ENCODE results near the gene DPYD.

DPYD gene

DNA sequence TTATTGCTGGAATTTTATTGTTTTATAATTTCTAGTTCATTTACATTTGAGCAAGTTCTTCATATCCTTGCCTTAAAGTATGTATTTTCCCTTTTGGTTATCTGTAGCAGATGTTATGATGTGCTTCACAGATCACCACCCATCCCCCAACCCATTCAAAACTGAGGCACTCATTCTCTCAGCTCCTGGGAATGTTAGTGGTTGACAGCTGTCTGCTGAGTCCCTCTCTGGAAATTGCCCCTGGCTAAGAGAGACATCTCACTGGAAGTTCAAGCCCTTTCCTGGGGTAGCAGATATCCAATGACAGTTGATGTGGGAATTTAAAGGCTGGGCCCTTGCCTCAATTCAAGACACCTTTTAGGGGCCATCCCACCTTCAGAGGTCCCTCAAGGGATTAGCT is 4.3 kb upstream of the DPYD start:
- no peaks in the 10 kb centered on the region for H3K36me3 ChIP-seq (ENCODE audit: control insufficient read depth, insufficient read depth, low read length)
- H3K4me3 ChIP-seq (ENCODE audit: low read depth, low read length) = no peak overlapping the region
- no peaks in the 10 kb centered on the region for H3K4me1 ChIP-seq (ENCODE audit: control insufficient read depth, insufficient read depth, low read length)
- peaks cover 10% of the 10 kb centered on the region for H3K27me3 ChIP-seq (ENCODE audit: control insufficient read depth, insufficient read depth, low read length)
- no peaks in the 10 kb centered on the region for H3K9me3 ChIP-seq (ENCODE audit: control insufficient read depth, insufficient read depth, low read length)
- H3K9ac ChIP-seq (ENCODE audit: low read depth, low read length) = no peak overlapping the region

DNA sequence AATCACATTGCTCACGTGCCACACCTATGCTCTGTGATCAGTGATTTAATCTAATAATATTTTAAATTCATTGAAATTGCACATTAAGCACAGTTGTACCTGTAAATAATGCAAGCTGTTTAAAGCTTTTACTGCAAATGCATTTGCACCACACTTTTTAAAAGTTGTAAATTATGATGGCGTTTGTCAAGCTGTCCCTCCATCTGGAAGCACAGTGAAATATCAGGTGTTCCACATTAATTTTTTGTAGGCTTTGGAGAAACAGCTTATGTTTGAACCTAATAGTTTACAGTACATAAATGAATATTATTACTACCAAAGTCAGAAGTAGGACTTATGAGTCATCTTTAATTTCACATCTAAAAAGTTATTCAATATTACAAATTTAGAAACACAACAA is 3.0 kb upstream of the DPYD start:
- H3K4me3 ChIP-seq (ENCODE audit: low read depth, low read length) = no peak overlapping the region
- no peaks in the 10 kb centered on the region for H3K36me3 ChIP-seq (ENCODE audit: control insufficient read depth, insufficient read depth, low read length)
- H3K27me3 ChIP-seq (ENCODE audit: control insufficient read depth, insufficient read depth, low read length) = peaks cover 24% of the 10 kb centered on the region
- no peak overlapping the region for H3K9ac ChIP-seq (ENCODE audit: low read depth, low read length)
- H3K4me1 ChIP-seq (ENCODE audit: control insufficient read depth, insufficient read depth, low read length) = peaks cover 3% of the 10 kb centered on the region
- H3K9me3 ChIP-seq (ENCODE audit: control insufficient read depth, insufficient read depth, low read length) = no peaks in the 10 kb centered on the region

DNA sequence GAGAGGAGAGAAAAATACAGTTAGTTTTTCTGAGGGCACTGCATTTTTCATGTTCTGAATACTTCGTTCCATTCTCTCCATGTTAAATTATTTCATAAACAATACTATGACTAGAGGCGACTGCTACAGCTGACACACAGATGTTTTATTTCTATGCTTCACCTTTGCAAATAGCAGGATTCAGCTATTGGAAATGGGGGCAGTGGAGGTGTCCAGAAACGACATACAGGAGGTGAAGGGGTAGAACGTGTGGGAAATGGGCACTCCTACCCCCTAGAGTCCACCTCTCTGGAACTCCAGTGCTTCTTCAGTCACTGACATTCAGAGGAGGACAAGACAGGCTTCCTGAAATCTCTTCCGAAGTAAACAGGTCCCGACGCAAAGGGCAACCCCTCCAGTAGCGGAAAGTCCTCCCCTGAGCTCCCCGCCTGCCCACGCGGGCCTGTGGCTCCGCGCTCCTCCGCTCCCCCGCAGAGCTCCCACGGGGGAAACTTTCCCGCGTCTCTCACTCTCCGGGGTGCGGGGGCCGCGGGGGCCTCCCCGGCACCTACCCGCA is 480 bp downstream of the DPYD start:
- Histone ChIP-seq H3K4me1 (ENCODE audit: control insufficient read depth, insufficient read depth, low read length) (peaks cover 3% of the 10 kb centered on the region), H3K9ac (ENCODE audit: low read depth, low read length) (no peak overlapping the region), H3K36me3 (ENCODE audit: control insufficient read depth, insufficient read depth, low read length) (no peaks in the 10 kb centered on the region), H3K4me3 (ENCODE audit: low read depth, low read length) (peak overlapping the region; percentile 88), H3K27me3 (ENCODE audit: control insufficient read depth, insufficient read depth, low read length) (peaks cover 34% of the 10 kb centered on the region), H3K9me3 (ENCODE audit: control insufficient read depth, insufficient read depth, low read length) (no peaks in the 10 kb centered on the region)

DNA sequence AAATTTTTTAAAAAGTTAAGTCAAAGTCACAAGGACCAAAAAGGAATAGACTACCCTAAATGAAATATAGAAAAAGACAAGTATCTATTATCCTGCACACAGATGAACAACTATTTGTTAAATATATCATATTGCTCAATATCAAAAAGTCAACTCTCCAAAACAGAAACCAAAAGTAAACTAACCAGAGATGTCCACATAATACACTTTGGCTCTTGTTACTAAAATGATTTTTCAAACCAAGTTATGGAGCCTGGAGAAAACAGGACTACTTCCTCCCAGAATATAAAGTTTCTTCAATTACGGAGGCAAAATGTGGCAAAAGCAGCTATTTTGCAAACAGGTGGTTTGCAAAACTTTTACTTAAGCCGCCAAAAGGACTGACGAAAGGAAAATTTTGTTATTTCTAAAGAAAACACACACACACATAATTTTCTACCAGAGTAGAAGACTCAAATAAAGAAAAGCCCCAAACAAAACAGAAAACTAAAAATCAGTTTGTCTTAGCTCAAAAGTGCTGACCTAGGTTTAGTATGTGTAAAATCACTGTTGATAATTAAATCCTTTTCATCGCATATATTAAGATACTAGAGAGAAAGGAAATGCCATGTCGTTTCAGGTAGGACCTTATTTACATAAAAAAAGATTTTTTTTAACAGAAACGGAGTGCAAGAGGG is 1.1 kb downstream of the DPYD start:
- Histone ChIP-seq H3K9ac (ENCODE audit: low read depth, low read length) (no peak overlapping the region), H3K4me1 (ENCODE audit: control insufficient read depth, insufficient read depth, low read length) (peaks cover 3% of the 10 kb centered on the region), H3K4me3 (ENCODE audit: low read depth, low read length) (peak overlapping the region; percentile 88), H3K36me3 (ENCODE audit: control insufficient read depth, insufficient read depth, low read length) (no peaks in the 10 kb centered on the region), H3K9me3 (ENCODE audit: control insufficient read depth, insufficient read depth, low read length) (no peaks in the 10 kb centered on the region), H3K27me3 (ENCODE audit: control insufficient read depth, insufficient read depth, low read length) (peaks cover 34% of the 10 kb centered on the region)

DNA sequence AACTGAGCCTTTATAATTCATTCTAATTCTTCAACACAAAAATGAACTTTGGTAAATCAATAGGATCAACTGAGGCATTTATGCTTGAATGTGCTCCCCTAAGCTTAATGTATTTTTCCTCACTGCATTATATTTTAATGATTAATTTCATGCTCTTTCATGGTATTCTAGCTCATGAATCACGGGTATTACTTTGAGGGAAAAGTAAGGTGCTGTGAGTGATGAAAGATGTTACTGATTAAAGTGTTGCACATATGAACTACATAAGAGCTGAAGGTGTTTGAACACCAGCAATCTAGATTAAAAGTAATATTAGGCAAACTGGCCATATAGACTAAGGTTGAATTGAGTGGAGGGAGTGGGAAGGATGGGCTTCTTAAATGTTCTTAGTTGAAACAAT is 1.9 kb downstream of the DPYD start:
- Histone ChIP-seq H3K9ac (ENCODE audit: low read depth, low read length) (no peak overlapping the region), H3K27me3 (ENCODE audit: control insufficient read depth, insufficient read depth, low read length) (peaks cover 34% of the 10 kb centered on the region), H3K4me1 (ENCODE audit: control insufficient read depth, insufficient read depth, low read length) (peaks cover 3% of the 10 kb centered on the region), H3K4me3 (ENCODE audit: low read depth, low read length) (no peak overlapping the region), H3K36me3 (ENCODE audit: control insufficient read depth, insufficient read depth, low read length) (no peaks in the 10 kb centered on the region), H3K9me3 (ENCODE audit: control insufficient read depth, insufficient read depth, low read length) (no peaks in the 10 kb centered on the region)

DNA sequence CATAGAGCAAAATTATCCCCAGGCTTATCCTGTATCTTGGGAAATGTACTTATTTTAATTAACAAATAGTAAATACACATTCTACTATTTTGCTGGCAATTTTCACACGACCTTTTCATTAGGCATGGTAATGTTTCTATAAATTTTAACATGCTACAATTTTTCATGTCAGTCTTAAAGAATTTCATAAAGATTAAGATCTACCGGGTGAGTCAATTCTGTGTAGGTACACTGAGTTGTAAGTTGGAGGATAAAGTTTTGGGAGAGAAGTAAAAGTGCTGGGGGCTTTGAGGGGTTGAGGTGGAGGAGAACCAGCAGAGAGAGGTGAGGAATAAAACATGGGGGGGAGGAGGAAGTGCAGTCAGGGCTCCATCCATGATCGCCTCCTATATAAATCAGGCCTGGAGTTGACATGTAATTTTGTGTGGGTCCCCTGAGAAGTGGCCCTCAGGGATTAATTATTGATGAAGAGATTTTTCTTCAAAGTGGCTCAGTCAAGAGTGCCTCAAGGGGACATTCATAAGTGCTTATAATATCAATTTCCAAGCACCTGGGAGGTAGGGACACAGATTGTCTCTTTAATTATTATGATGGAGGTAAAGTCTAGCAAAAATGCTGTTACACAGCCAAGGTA is 7.2 kb downstream of the DPYD start:
- H3K36me3 ChIP-seq (ENCODE audit: control insufficient read depth, insufficient read depth, low read length) = no peaks in the 10 kb centered on the region
- no peaks in the 10 kb centered on the region for H3K9me3 ChIP-seq (ENCODE audit: control insufficient read depth, insufficient read depth, low read length)
- H3K4me1 ChIP-seq (ENCODE audit: control insufficient read depth, insufficient read depth, low read length) = no peaks in the 10 kb centered on the region
- peaks cover 8% of the 10 kb centered on the region for H3K27me3 ChIP-seq (ENCODE audit: control insufficient read depth, insufficient read depth, low read length)
- no peak overlapping the region for H3K4me3 ChIP-seq (ENCODE audit: low read depth, low read length)
- no peak overlapping the region for H3K9ac ChIP-seq (ENCODE audit: low read depth, low read length)

DNA sequence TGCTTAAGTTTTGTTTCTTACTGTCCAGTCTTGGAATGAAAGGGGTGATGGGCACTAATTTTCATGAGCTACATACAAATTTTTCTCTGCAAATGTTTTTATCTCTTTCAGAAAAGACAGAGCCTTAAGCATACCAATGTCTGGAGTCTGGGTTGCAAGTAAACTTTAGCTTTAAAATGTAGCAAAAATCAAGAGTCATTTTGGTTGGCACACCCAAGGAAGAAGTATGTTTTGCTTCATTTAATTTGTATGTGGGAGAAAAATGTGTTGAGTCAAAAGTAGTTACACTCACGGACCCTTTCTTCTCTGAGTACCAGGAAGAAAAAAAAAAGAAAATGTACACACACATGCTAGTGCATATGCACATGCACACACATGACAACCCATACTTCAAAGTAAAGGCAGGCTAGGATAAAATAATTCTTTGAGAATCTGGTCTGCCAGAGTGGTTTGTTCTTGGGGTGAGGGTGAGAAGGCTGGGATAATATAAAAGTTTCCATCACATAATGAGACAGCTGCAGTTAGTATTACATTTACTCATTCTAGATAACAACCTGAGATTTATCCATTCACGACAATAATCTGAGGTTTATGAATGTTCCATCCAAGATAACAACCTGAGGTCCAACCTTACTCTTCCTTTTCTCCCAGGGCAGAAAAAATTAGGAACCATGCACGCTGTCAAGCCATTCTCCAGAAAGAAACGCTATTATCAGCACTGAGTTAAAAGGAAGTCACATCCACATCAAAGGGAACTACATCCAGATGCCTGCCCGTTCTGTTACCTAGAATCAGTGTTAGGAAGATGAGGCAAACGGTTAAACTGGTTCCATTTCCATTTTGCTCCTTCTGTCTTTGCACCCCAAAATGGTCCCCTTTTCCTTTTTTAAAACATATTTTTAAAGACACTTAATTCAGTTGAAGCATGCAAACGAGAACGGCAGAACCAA is 9.3 kb downstream of the DPYD start:
- no peaks in the 10 kb centered on the region for H3K4me1 ChIP-seq (ENCODE audit: control insufficient read depth, insufficient read depth, low read length)
- H3K4me3 ChIP-seq (ENCODE audit: low read depth, low read length) = no peak overlapping the region
- H3K9me3 ChIP-seq (ENCODE audit: control insufficient read depth, insufficient read depth, low read length) = no peaks in the 10 kb centered on the region
- no peak overlapping the region for H3K9ac ChIP-seq (ENCODE audit: low read depth, low read length)
- no peaks in the 10 kb centered on the region for H3K27me3 ChIP-seq (ENCODE audit: control insufficient read depth, insufficient read depth, low read length)
- no peaks in the 10 kb centered on the region for H3K36me3 ChIP-seq (ENCODE audit: control insufficient read depth, insufficient read depth, low read length)

DNA sequence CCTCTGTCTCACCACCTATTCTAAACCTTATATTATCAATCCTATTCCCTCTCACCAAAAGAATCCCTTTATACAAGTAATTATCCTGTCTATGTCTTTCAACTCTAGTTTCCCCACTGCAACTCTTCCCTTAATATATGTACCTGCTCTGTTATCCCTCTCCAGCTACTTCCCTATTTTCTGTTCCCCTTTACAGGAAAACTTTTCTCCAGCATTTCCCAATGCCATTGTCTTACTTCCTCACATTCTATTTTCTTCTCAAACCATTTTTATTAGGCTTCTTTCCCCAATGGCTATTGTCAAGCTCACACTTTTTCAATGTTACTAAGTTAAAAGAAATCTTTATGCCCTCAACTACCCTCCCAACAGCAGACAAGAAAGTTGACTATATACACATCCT is 11.6 kb downstream of the DPYD start:
- H3K4me3 ChIP-seq (ENCODE audit: low read depth, low read length) = no peak overlapping the region
- no peaks in the 10 kb centered on the region for H3K9me3 ChIP-seq (ENCODE audit: control insufficient read depth, insufficient read depth, low read length)
- no peaks in the 10 kb centered on the region for H3K4me1 ChIP-seq (ENCODE audit: control insufficient read depth, insufficient read depth, low read length)
- no peaks in the 10 kb centered on the region for H3K36me3 ChIP-seq (ENCODE audit: control insufficient read depth, insufficient read depth, low read length)
- no peak overlapping the region for H3K9ac ChIP-seq (ENCODE audit: low read depth, low read length)
- H3K27me3 ChIP-seq (ENCODE audit: control insufficient read depth, insufficient read depth, low read length) = no peaks in the 10 kb centered on the region

DNA sequence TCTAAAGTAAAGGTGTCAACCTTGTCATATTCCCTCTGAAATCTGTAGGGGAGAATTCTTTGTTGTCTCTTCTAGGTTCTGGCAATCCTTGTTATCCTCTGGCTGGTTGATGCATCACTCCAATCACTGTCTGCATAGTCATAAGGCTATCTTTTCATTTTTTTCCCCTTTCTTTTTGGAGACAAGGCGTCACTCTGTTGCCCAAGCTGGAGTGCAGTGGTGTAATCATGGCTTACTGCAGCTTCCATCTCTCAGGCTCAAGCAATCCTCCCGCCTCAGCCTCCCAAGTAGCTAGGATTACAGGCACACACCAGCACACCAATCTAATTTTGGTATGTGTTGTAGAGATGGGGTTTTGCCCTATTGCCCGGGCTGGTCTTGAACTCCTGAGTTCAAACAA is 12.9 kb downstream of the DPYD start:
- Histone ChIP-seq H3K9ac (ENCODE audit: low read depth, low read length) (no peak overlapping the region), H3K4me3 (ENCODE audit: low read depth, low read length) (no peak overlapping the region), H3K27me3 (ENCODE audit: control insufficient read depth, insufficient read depth, low read length) (no peaks in the 10 kb centered on the region), H3K36me3 (ENCODE audit: control insufficient read depth, insufficient read depth, low read length) (no peaks in the 10 kb centered on the region), H3K9me3 (ENCODE audit: control insufficient read depth, insufficient read depth, low read length) (no peaks in the 10 kb centered on the region), H3K4me1 (ENCODE audit: control insufficient read depth, insufficient read depth, low read length) (no peaks in the 10 kb centered on the region)

DNA sequence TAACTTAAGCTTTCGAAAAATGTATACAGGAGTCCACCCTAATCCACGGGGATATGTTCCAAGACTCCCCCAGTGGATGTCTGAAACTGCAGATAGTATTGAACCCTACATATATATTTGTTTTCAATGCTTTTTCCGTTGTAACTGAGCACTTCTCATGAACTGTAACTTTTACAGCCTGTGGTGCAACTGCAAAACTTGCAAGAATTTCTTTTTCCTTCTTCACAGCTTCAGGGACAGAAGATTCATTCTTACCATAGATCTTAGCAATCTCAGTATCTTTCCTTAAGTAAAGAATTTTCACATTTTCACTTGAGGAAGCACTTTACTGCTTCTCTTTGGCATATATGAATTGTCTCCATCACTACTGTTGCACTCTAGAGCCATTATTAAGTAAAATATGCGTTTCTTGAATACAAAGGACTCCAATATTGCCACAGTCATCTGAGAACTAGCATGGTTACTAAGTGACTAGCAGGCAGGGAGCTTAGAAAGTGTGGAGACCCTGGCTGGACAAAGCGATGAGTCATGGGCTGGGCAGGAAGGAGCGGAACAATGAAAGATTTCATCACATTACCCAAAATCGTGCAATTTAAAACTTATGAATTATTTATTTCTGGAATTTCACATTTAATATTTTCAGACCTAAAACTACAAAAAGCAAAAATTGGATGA is 14.1 kb downstream of the DPYD start:
- H3K4me3 ChIP-seq (ENCODE audit: low read depth, low read length) = no peak overlapping the region
- H3K9ac ChIP-seq (ENCODE audit: low read depth, low read length) = no peak overlapping the region
- no peaks in the 10 kb centered on the region for H3K4me1 ChIP-seq (ENCODE audit: control insufficient read depth, insufficient read depth, low read length)
- no peaks in the 10 kb centered on the region for H3K36me3 ChIP-seq (ENCODE audit: control insufficient read depth, insufficient read depth, low read length)
- H3K27me3 ChIP-seq (ENCODE audit: control insufficient read depth, insufficient read depth, low read length) = no peaks in the 10 kb centered on the region
- no peaks in the 10 kb centered on the region for H3K9me3 ChIP-seq (ENCODE audit: control insufficient read depth, insufficient read depth, low read length)

DNA sequence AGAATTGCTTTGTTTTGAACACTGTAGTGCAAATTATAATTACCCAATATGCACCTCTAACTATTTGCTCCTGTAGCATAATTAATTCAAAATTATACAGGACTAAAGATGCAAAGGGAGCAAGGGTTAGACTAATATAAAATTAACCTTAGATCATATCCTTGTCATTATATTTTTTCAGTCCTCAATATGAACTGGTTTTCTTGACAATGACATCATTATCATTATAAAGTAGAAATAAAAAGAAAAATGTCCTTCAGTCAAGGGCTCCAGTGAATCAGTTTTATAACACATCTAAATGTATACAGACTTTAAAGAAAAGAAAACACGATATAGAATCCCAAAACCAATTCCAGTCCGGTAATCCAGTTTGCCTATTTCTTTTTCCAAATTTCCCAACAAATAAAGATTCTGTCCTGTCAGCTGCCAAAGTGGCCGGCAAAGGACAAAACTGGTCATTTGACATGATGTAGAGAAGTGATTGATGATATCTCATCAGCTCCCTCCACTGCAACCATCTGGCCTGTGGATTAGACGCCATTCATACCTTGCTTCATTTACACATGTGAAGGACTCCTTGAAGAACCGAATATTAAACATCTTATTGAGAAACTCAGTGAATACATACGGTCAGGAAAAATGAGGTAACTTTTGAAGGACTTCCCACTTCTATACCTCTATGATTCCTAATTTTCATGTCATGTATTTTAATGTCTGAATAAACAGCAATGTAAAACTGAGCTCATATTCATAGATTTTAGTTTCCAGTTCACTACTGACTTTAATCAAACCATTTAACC is 15.5 kb downstream of the DPYD start:
- H3K4me1 ChIP-seq (ENCODE audit: control insufficient read depth, insufficient read depth, low read length) = no peaks in the 10 kb centered on the region
- no peak overlapping the region for H3K9ac ChIP-seq (ENCODE audit: low read depth, low read length)
- H3K27me3 ChIP-seq (ENCODE audit: control insufficient read depth, insufficient read depth, low read length) = no peaks in the 10 kb centered on the region
- H3K9me3 ChIP-seq (ENCODE audit: control insufficient read depth, insufficient read depth, low read length) = no peaks in the 10 kb centered on the region
- H3K36me3 ChIP-seq (ENCODE audit: control insufficient read depth, insufficient read depth, low read length) = no peaks in the 10 kb centered on the region
- no peak overlapping the region for H3K4me3 ChIP-seq (ENCODE audit: low read depth, low read length)

Measured in iPS-15b (cell line).